Neutrophil (primary cell): ENCODE data around the gene TAF1A.

Experiments
- H3K27ac ChIP-seq: fragments of 200-600 bp; sonication (generic); 2 replicates; pipeline ENCODE4 v1.5.1; 2016; ENCODE audit warnings: mild to moderate bottlenecking, moderate library complexity
- H3K27me3 ChIP-seq: fragments of 200-600 bp; sonication (generic); 2 replicates; pipeline ENCODE4 v1.6.0; 2016; ENCODE audit warnings: mild to moderate bottlenecking
- H3K36me3 ChIP-seq: fragments of 200-600 bp; sonication (generic); 2 replicates; pipeline ENCODE4 v1.5.1; 2017
- H3K4me1 ChIP-seq, 2 experiments: fragments of 200-600 bp in 1 of 2; sonication (generic) in 1 of 2; 1 replicate in 1 of 2; 2 replicates in 1 of 2; pipeline versions ENCODE4 v1.5.1 to v1.6.1; 2013 to 2016; ENCODE audit warnings: low read depth in 1 of 2, low read length in 1 of 2, mild to moderate bottlenecking in 1 of 2, moderate library complexity in 1 of 2; ENCODE audit not compliant: control insufficient read depth in 1 of 2, insufficient read depth in 1 of 2
- H3K4me3 ChIP-seq, 2 experiments: fragments of 200-600 bp in 1 of 2; sonication (generic) in 1 of 2; 1 replicate in 1 of 2; 2 replicates in 1 of 2; pipeline ENCODE4 v1.5.1; 2013 to 2016; ENCODE audit warnings: low read depth in 1 of 2, low read length in 1 of 2, mild to moderate bottlenecking in 1 of 2, moderate library complexity in 1 of 2
- H3K9me3 ChIP-seq: fragments of 200-600 bp; sonication (generic); 2 replicates; pipeline ENCODE4 v1.5.1; 2016
- TF ChIP-seq, protein P1 (sequence below): fragments of 200-600 bp; sonication (generic); IDR thresholded peaks from 2 replicates; pipeline ENCODE4 v1.5.1; 2016; ENCODE audit warnings: antibody characterized with exemption

The TAF1A gene

DNA sequence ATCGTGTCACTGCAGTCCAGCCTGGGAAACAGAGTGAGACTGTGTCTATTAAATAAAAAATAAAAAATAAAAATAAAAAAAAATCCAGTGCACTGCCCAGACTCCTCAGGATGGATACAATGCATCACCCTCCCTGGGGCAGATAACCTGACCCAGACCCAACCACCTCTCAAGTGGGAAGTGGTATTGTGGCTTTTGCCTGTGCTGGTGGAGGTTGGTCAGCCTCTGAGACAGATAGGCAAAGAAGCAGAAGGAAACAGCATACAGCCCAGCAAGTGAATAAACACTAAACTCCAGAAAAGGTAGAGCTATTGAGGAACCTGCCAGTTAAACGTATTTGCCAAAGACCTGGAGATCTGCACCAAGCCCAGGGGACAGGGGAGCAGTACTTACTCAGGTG, 63.8 kb downstream of the TAF1A start:
- TF ChIP-seq, protein P1, sequence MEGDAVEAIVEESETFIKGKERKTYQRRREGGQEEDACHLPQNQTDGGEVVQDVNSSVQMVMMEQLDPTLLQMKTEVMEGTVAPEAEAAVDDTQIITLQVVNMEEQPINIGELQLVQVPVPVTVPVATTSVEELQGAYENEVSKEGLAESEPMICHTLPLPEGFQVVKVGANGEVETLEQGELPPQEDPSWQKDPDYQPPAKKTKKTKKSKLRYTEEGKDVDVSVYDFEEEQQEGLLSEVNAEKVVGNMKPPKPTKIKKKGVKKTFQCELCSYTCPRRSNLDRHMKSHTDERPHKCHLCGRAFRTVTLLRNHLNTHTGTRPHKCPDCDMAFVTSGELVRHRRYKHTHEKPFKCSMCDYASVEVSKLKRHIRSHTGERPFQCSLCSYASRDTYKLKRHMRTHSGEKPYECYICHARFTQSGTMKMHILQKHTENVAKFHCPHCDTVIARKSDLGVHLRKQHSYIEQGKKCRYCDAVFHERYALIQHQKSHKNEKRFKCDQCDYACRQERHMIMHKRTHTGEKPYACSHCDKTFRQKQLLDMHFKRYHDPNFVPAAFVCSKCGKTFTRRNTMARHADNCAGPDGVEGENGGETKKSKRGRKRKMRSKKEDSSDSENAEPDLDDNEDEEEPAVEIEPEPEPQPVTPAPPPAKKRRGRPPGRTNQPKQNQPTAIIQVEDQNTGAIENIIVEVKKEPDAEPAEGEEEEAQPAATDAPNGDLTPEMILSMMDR, result no peak
- H3K27ac ChIP-seq, result no peak overlapping the region
- no peaks in the 10 kb centered on the region for H3K36me3 ChIP-seq
- H3K9me3 ChIP-seq, result no peaks in the 10 kb centered on the region
- no peaks in the 10 kb centered on the region for H3K27me3 ChIP-seq
- no peak overlapping the region for H3K4me3 ChIP-seq
- H3K4me1 ChIP-seq, result peaks cover 13 to 21% of the 10 kb centered on the region in 2 experiments

DNA sequence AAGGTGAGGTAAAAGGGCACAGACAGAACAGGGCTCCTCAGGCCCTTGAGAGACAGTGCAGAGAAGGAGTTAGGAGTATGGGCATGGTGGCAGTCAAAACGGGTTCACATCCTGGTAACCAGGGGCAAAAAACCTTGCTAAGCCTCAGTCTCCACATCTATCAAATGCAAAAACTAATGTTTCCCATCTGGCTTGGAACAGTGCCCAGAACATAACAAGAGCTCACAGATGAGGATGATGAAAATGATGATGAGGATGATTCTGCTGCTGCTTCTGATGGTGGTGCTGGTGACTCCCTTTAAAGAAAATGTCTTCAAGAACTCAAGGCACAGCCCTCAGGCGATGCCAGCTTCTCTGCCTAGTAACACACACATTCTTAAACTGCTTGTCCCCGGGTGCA, 65.9 kb downstream of the TAF1A start:
- H3K36me3 ChIP-seq, result no peaks in the 10 kb centered on the region
- peaks cover 13 to 21% of the 10 kb centered on the region in 2 experiments for H3K4me1 ChIP-seq
- no peaks in the 10 kb centered on the region for H3K27me3 ChIP-seq
- H3K9me3 ChIP-seq, result no peaks in the 10 kb centered on the region
- TF ChIP-seq, protein P1, result no peak
- H3K27ac ChIP-seq, result no peak overlapping the region
- H3K4me3 ChIP-seq, result no peak overlapping the region

- Histone ChIP-seq H3K9me3 (no peaks in the 10 kb centered on the region), H3K27ac (peak overlapping the region; percentile 30), H3K4me3 (no peak overlapping the region), H3K36me3 (no peaks in the 10 kb centered on the region), H3K4me1 (peaks cover 13 to 21% of the 10 kb centered on the region in 2 experiments), H3K27me3 (no peaks in the 10 kb centered on the region)
- TF ChIP-seq, protein P1, result no peak
Measured at GRCh38 chr1:222522105-222522915, 67.4 kb downstream of the TAF1A start.

GRCh38 chr1:222521299-222522104, 68.2 kb downstream of the TAF1A start:
- no peaks in the 10 kb centered on the region for H3K9me3 ChIP-seq
- no peak overlapping the region for H3K27ac ChIP-seq
- H3K36me3 ChIP-seq, result no peaks in the 10 kb centered on the region
- H3K27me3 ChIP-seq, result no peaks in the 10 kb centered on the region
- no peak overlapping the region for H3K4me3 ChIP-seq
- peaks cover 13 to 21% of the 10 kb centered on the region in 2 experiments for H3K4me1 ChIP-seq
- TF ChIP-seq, protein P1, result no peak
